ENCODE measurements around the gene IL17RC.

The IL17RC gene

DNA sequence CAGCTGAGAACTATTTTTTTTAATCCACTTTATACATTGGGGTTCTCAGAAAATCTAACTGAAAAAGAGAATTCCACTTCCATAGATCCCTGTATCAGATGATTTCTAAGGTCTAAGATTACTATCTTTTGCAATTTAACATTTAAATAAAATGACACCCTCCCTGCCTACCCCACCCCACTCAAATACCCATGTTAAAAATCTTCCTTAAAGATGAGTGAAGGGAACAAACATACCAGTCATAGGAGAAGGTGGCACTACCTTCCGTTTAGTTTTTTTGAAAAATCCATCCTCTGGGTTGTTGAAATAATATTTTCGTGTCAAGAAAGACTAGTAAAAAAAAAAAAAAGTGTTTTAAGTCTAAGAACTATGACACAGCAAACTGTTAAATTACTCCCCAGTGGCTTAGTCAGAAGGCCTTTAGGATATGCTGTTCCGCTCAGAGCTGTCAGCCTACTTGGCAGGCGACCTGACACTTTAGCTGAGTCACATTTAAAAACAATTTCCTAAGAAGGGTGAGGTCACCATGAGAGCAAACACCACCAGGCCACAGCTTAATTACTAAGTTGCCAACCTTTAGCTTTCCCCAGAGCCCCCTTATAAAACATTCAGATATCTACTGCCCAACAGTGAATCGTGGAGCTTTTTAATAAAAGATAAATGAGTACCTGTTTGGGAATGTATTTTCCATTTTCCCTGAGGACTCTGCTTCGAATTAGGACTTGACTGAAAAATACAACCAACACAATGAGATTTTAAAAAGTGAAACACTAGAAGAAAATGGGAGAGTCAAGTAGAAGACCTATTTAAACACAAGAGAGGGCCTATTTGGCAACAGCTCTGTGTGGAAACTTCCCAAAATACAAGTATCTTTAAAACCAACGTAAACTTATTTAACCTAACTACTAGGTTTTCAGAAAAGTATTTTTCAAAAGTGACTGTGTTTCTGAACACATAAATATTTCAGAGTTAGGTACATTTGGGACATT is 60.1 kb downstream of the IL17RC start:
- DNase-seq (ENCODE audit: extremely low read depth in 1 of 2, low read depth in 1 of 2) = peak; percentile 7 to 52

DNA sequence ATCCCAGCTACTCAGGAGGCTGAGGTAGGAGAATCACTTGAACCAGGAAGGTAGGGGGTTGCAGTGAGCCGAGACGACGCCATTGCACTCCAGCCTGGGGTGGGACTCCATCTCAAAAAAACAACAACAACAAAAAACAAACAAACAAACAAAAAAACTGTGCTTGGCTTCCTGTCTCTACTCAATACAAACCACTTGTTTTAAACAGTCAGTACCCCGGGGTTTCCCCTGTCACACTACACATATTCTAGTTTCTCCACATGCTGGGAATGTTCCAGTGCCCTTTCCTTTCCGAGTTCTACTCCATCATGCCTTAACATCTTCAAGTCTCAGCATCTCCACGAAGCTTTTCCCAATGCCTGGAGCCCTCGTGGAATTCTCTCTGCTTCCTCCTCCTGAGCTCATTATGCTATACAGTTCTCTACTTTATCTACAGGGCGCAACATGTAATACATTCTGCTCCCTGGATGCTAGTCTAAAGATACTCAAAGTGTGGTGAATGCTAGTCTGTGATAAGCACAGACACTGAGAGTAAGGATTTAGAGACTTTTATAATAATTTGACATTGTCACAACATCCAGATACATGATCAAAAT is 61.9 kb downstream of the IL17RC start:
- no peak for DNase-seq (ENCODE audit: extremely low read depth in 1 of 2, low read depth in 1 of 2)

DNA sequence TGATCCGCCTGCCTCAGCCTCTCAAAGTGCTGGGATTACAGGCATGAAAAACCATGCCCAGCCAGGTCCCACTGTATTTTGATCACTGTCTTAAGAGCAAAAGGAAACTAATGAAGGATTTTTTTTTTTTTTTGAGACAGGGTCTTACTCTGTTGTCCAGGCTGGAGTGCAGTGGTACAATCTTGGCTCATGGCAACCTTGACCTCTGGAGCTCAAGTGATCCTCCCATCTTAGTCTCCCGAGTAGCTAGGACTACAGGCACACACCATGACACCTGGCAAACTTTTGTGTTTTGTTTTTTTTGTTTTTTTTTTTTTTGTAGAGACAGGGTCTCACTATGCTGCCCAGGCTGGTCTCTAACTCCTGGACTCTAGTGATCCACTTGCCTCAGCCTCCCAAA is 63.4 kb downstream of the IL17RC start:
- no peak for DNase-seq (ENCODE audit: extremely low read depth in 1 of 2, low read depth in 1 of 2)

Measured in stimulated activated CD8-positive, alpha-beta memory T cell treated with anti-CD3 and anti-CD28 coated beads, Interleukin-7, amount 100 ng/mL, for 48 hours (primary cell).